K562 (cell line): Measurements from ENCODE around the gene EPO. TPM values are rescaled to one million over a fixed set of nuclear protein-coding genes. Genes with fewer than 3 reads are reported as not detected.

Experiments
- ATAC-seq: fragments of 200-7000 bp; cut with Tn5 transposase; 3 replicates; pipeline ENCODE4 v1.9.1; 2020; ENCODE audit warnings: moderate library complexity
- BruUV-seq: library from RNA; stranded (reverse); fragments of 400-500 nt; replicated peaks from 2 replicates; lab custom pipeline; 2021; lab: Mats Ljungman, UMichigan
- CTCF ChIA-PET: fragments of 300-600 bp; formaldehyde crosslinking; extraction: SDS; loops from one replicate; lab custom pipeline; 2021; ENCODE audit warnings: low intra/inter-chr PET ratio; lab: Yijun Ruan, JAX
- POLR2A ChIA-PET: fragments of 300-600, 350-650 bp; sonication (Branson Sonifier 250); formaldehyde crosslinking; extraction: SDS; loops from one replicate; lab custom pipeline; 2021; ENCODE audit warnings: antibody characterized with exemption, inconsistent platforms; lab: Yijun Ruan, JAX
- DNase-seq, 4 experiments: peaks; one replicate each; pipeline versions ENCODE4 v3.0.0 to v3.0.0-alpha.2; 2011 to 2018; ENCODE audit warnings: low spot score in 3 of 4, mixed read lengths in 3 of 4; ENCODE audit errors: extremely low read depth in 1 of 4
- FAIRE-seq: peaks from 2 replicates; lab custom pipeline; 2011; peaks lifted over from hg19 to GRCh38; lab: Jason Lieb, UNC
- H2AFZ ChIP-seq: 2 replicates; pipeline ENCODE4 v1.6.0; 2011; ENCODE audit warnings: low read depth, low read length, control low read depth, inconsistent platforms
- H3K27ac ChIP-seq: fragments of 200-600 bp; 3 replicates; pipeline ENCODE4 v1.8.0; 2011; ENCODE audit warnings: low read depth, mild to moderate bottlenecking, control low read depth, inconsistent platforms, low read length, moderate library complexity, mixed read lengths; ENCODE audit errors: extremely low read depth
- H3K27me3 ChIP-seq, 2 experiments: fragments of 300-600 bp in 1 of 2; 2 replicates in 1 of 2; 3 replicates in 1 of 2; pipeline versions ENCODE4 v1.6.0 to v1.8.0; 2011; ENCODE audit warnings: inconsistent platforms in 2 of 2, low read length in 2 of 2, mild to moderate bottlenecking in 1 of 2, mixed read lengths in 1 of 2, moderate library complexity in 1 of 2; ENCODE audit not compliant: control insufficient read depth in 2 of 2, insufficient read depth in 2 of 2
- H3K36me3 ChIP-seq: fragments of 300-600 bp; 3 replicates; pipeline ENCODE4 v1.8.0; 2011; ENCODE audit warnings: mild to moderate bottlenecking, low read length, inconsistent platforms; ENCODE audit not compliant: control insufficient read depth, insufficient read depth
- H3K4me1 ChIP-seq, 2 experiments: fragments of 200-600 bp in 1 of 2; replicated peaks in 1 of 2; 2 replicates in 1 of 2; 3 replicates in 1 of 2; pipeline versions ENCODE4 v1.5.1 to v1.8.0; 2011; ENCODE audit warnings: inconsistent platforms in 2 of 2, low read length in 2 of 2, mild to moderate bottlenecking in 1 of 2, mixed read lengths in 1 of 2, moderate library complexity in 1 of 2; ENCODE audit not compliant: control insufficient read depth in 2 of 2, insufficient read depth in 2 of 2
- H3K4me2 ChIP-seq: 2 replicates; pipeline ENCODE4 v1.6.1; 2011; ENCODE audit warnings: low read length, control low read depth, inconsistent platforms, mixed read lengths; ENCODE audit not compliant: insufficient read depth
- H3K4me3 ChIP-seq: fragments of 200-600 bp; sonication (generic), shearing (Covaris generic); 2 replicates; pipeline ENCODE4 v1.5.1; 2016; ENCODE audit warnings: control low read depth, inconsistent platforms
- H3K79me2 ChIP-seq: fragments of 200-600 bp; 3 replicates; pipeline ENCODE4 v1.8.0; 2011; ENCODE audit warnings: low read length, inconsistent platforms; ENCODE audit not compliant: control insufficient read depth, insufficient read depth
- H3K9ac ChIP-seq, 2 experiments: 2 replicates each; pipeline versions ENCODE4 v1.6.0 to v1.6.1; 2011; ENCODE audit warnings: low read depth in 2 of 2, low read length in 2 of 2, control low read depth in 1 of 2, inconsistent platforms in 1 of 2, mild to moderate bottlenecking in 1 of 2, mixed read lengths in 1 of 2; ENCODE audit not compliant: insufficient read depth in 1 of 2
- H3K9me1 ChIP-seq: one replicate; pipeline ENCODE4 v1.6.0; 2011; ENCODE audit warnings: inconsistent platforms, mild to moderate bottlenecking, low read length, moderate library complexity; ENCODE audit not compliant: control insufficient read depth, insufficient read depth
- H3K9me3 ChIP-seq: replicated peaks from 2 replicates; pipeline ENCODE4 v1.5.1; 2011; ENCODE audit warnings: low read depth, low read length, inconsistent platforms; ENCODE audit not compliant: control insufficient read depth, insufficient read depth
- H4K20me1 ChIP-seq: replicated peaks from 2 replicates; pipeline ENCODE4 v1.6.1; 2011; ENCODE audit warnings: low read length, inconsistent platforms, mixed read lengths; ENCODE audit not compliant: control insufficient read depth, insufficient read depth
- BCOR ChIP-seq: fragments of 450-650 bp; IDR thresholded peaks from 2 replicates; pipeline ENCODE4 v1.6.1; 2016
- ELF1 ChIP-seq: fragments of 200-800 bp; sonication (Bioruptor generic); IDR thresholded peaks from 2 replicates; pipeline ENCODE4 v1.6.1; 2016; ENCODE audit warnings: missing genetic modification characterization, missing compliant biosample characterization
- ELK1 ChIP-seq: sonication (generic); formaldehyde crosslinking; IDR thresholded peaks from 2 replicates; pipeline ENCODE4 v1.8.1; 2022; ENCODE audit warnings: missing genetic modification reagents
- NCOR1 ChIP-seq: fragments of 450-650 bp; IDR thresholded peaks from 2 replicates; pipeline ENCODE4 v1.6.1; 2016; ENCODE audit warnings: mild to moderate bottlenecking, moderate library complexity
- POLR2B ChIP-seq: fragments of 450-650 bp; IDR thresholded peaks from 2 replicates; pipeline ENCODE4 v1.6.1; 2018; ENCODE audit warnings: low read depth; ENCODE audit not compliant: partially characterized antibody
- SFPQ ChIP-seq: fragments of 200-400 bp; formaldehyde crosslinking; IDR thresholded peaks from 2 replicates; pipeline ENCODE4 v1.6.1; 2017; ENCODE audit warnings: mild to moderate bottlenecking, low read depth, low read length, moderate library complexity
- SRSF9 ChIP-seq: fragments of 200-400 bp; formaldehyde crosslinking; IDR thresholded peaks from 2 replicates; pipeline ENCODE4 v1.6.1; 2017; ENCODE audit warnings: low read depth, low read length, borderline replicate concordance
- U2AF2 ChIP-seq: fragments of 200-400 bp; formaldehyde crosslinking; optimal IDR thresholded peaks from 2 replicates; pipeline ENCODE3; 2017; ENCODE audit warnings: low read depth, mild to moderate bottlenecking, low read length
- XRCC5 ChIP-seq: fragments of 200-400 bp; formaldehyde crosslinking; IDR thresholded peaks from 2 replicates; pipeline ENCODE4 v1.6.1; 2017; ENCODE audit warnings: low read depth, mild to moderate bottlenecking, low read length
- ZNF707 ChIP-seq: fragments of 250-450 bp; sonication (Bioruptor Pico); conservative IDR thresholded peaks from 2 replicates; pipeline ENCODE4 v1.8.0; 2022; ENCODE audit warnings: inconsistent platforms, mild to moderate bottlenecking, moderate library complexity
- WGBS: fragments of 100-300 bp; shearing (Covaris generic); methylation state at CpG from one replicate; pipeline ENCODE4 v1.1.6; 2016; ENCODE audit warnings: low coverage, mixed read lengths; ENCODE audit not compliant: insufficient coverage; ENCODE audit errors: missing lambda C conversion rate; 5-methylcytosine and 5-hydroxymethylcytosine counted together
- in situ Hi-C: fragments of 300-500 bp; cut with MboI; formaldehyde crosslinking; loops from 4 replicates; pipeline ENCODE4 v1.15.0; 2018; ENCODE audit warnings: inconsistent platforms, mixed read lengths
- intact Hi-C: fragments of 100-400 bp; cut with micrococcal nuclease; formaldehyde crosslinking; loops from 2 replicates; pipeline ENCODE4 v1.14.2; 2022
- polyA plus RNA-seq, 8 experiments: library from polyadenylated mRNA; depleted of rRNA in 4 of 8; stranded (reverse) in 5 of 8; unstranded in 3 of 8; fragments of >200 nt; fragmentation: Nextera tagmentation in 2 of 8; fragmentation: Illumina TruSeq in 1 of 8; extraction: Ambion mirVana in 2 of 8; extraction: Trizol in 1 of 8; gene quantifications; 2 replicates each; pipeline versions ENCODE4 v1.2.1 to v1.2.3, GENCODE V29; 2011 to 2014; ENCODE audit warnings: inconsistent platforms in 1 of 8, missing spikeins in 1 of 8
- total RNA-seq, 7 experiments: library from RNA; depleted of rRNA in 6 of 7; stranded (reverse); fragments of >200 nt in 6 of 7; fragmentation: Illumina TruSeq in 2 of 7; extraction: Trizol in 2 of 7; gene quantifications; 2 replicates each; pipeline versions ENCODE4 v1.2.1 to v1.2.3, GENCODE V29; 2011 to 2021; ENCODE audit warnings: low replicate concordance in 1 of 7
- TF ChIP-seq, protein P1 (sequence below), 2 experiments: fragments of 450-650 bp; IDR thresholded peaks; 2 replicates each; pipeline ENCODE4 v1.6.1; 2018; ENCODE audit warnings: mild to moderate bottlenecking in 2 of 2, low read depth in 1 of 2; ENCODE audit not compliant: partially characterized antibody in 2 of 2

The EPO gene
- total and polyA plus RNA-seq, 9 of the 15 experiments (the other 6 are each of a cell fraction or from before 2014, with no cell fraction given) = 0.06 to 0.41 (median 0.07) TPM; not detected in 6

DNA sequence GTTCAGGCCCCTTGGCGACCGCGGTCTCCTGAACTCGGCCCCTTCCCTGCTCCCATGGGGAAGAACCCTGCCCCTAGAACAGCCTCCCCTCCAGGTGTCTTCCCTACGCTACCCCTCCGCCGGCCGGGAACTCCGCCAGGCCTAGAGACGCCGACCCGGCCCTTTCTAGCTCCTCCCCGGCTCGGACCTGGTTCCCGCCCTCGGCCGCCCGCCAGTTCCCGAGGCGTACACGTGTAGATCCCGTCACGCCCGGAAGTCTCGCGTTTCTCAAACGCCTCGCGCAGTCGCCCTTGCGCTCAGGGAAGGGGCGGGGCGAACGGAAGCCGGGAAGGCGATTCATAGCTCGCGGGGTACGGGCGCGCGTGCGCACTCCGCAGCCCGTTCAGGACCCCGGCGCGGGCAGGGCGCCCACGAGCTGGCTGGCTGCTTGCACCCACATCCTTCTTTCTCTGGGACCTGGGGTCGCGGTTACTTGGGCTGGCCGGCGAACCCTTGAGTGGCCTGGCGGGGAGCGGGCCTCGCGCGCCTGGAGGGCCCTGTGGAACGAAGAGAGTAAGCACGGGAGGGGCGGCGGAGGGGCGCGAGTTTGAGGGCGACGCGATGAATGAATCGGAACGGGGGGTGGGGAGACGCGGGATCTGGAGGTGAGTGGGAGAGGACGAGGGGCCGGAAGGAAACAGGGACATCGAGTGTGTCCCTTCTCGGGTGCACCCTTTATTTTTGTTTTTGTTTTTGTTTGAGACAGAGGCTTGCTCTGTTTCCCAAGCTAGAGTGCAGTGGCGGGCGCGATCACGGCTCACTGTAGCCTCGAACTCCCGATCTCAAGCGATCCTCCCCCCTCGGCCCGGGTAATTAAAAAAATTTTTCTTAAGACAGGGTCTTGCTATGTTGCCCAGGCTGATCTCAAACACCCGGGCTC, 14.3 kb upstream of the EPO start, which contains the start of gene POP7:
POP7 (plus strand) TSS at position 369 of the 919 bp plus-strand sequence. CDS start 710 bp downstream, outside the sequence.
- BruUV-seq = TSS peak; percentile 89
- peak within 1 kb of the TSS; percentile 98 for H3K4me2 ChIP-seq
- ChIA-PET CTCF (interaction anchor here (1.2 to 2.4 kb wide), 4 partner anchors 19 to 354 kb away, joined by 3 to 22 read pairs (median 10); partner anchors contain the start of gene SLC12A9), POLR2A (interaction anchor here (0.5 to 2.8 kb wide), 32 partner anchors 9 to 1186 kb away, joined by 3 to 11 read pairs (median 4); partner anchors contain the start of genes FBXO24, GNB2, LRCH4 and MOSPD3)
- WGBS = under 1% methylated on average over 82 of the region's 86 CpGs
- H4K20me1 ChIP-seq = 0 out of 2 replicates have a peak, but pooled peaks cover 4% of the 10 kb centered on the region
- H3K27me3 ChIP-seq = 0 out of 5 replicates have a peak, but pooled peaks cover 3 to 4% of the 10 kb centered on the region in 2 experiments
- no peaks in the 10 kb centered on the region for H3K9me3 ChIP-seq
- DNase-seq = peak; percentile 96 to 100 (median 98)
- H3K4me3 ChIP-seq = peak within 1 kb of the TSS; percentile 66
- intact Hi-C loops = loop anchor here (1.0 to 5.0 kb wide), 3 partner anchors 19 to 146 kb away; partner anchors contain the start of gene SLC12A9
- H2AFZ ChIP-seq = peak within 1 kb of the TSS; percentile 96
- FAIRE-seq = peak; percentile 96
- ATAC-seq = peak; percentile 97
- peaks cover 22% of the 10 kb centered on the region for H3K36me3 ChIP-seq
- in situ Hi-C loops = loop anchor here (5.0 kb wide), 1 partner anchor 146 kb away; the partner anchor contains the start of gene SLC12A9
- peak within 1 kb of the TSS; percentile 83 for H3K27ac ChIP-seq
- H3K4me1 ChIP-seq = peaks cover 6 to 27% of the 10 kb centered on the region in 2 experiments; a peak in 4 of 5 replicates
- peaks cover 25% of the 10 kb centered on the region for H3K79me2 ChIP-seq
- H3K9ac ChIP-seq = peak within 1 kb of the TSS; percentile 83 to 96
- H3K9me1 ChIP-seq = no peaks in the 10 kb centered on the region
- no peak for TF ChIP-seq XRCC5
- TF ChIP-seq ELF1 (tag) = peak; percentile 81
- TF ChIP-seq ELK1 (CRISPR knock-in tag) = no peak
- no peak for TF ChIP-seq SRSF9
- TF ChIP-seq, protein P1, sequence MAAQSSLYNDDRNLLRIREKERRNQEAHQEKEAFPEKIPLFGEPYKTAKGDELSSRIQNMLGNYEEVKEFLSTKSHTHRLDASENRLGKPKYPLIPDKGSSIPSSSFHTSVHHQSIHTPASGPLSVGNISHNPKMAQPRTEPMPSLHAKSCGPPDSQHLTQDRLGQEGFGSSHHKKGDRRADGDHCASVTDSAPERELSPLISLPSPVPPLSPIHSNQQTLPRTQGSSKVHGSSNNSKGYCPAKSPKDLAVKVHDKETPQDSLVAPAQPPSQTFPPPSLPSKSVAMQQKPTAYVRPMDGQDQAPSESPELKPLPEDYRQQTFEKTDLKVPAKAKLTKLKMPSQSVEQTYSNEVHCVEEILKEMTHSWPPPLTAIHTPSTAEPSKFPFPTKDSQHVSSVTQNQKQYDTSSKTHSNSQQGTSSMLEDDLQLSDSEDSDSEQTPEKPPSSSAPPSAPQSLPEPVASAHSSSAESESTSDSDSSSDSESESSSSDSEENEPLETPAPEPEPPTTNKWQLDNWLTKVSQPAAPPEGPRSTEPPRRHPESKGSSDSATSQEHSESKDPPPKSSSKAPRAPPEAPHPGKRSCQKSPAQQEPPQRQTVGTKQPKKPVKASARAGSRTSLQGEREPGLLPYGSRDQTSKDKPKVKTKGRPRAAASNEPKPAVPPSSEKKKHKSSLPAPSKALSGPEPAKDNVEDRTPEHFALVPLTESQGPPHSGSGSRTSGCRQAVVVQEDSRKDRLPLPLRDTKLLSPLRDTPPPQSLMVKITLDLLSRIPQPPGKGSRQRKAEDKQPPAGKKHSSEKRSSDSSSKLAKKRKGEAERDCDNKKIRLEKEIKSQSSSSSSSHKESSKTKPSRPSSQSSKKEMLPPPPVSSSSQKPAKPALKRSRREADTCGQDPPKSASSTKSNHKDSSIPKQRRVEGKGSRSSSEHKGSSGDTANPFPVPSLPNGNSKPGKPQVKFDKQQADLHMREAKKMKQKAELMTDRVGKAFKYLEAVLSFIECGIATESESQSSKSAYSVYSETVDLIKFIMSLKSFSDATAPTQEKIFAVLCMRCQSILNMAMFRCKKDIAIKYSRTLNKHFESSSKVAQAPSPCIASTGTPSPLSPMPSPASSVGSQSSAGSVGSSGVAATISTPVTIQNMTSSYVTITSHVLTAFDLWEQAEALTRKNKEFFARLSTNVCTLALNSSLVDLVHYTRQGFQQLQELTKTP (IDR thresholded peaks at IDR 0.05; ENCODE audit: low read depth in 1 of 2, partially characterized antibody in 2 of 2) = no peak
- peak; percentile 61 for TF ChIP-seq BCOR
- 0 out of 2 replicates have a peak, but pooled peaks have one; percentile 16 for TF ChIP-seq NCOR1
- no peak for TF ChIP-seq U2AF2
- peak; percentile 85 for TF ChIP-seq POLR2B
- no peak for TF ChIP-seq ZNF707
- TF ChIP-seq SFPQ = no peak
